Kidney epithelial cell (primary cell): ENCODE results near the gene ZNF442. TPM values are rescaled to one million over a fixed set of nuclear protein-coding genes. Genes with fewer than 3 reads are reported as not detected.
"Not testable (repeated sequence)": the region's sequence is repeated elsewhere in the genome, so short reads cannot be mapped to it uniquely, and the experiment has no call there.

Source experiments
- DNase-seq: peaks from one replicate; pipeline ENCODE4 v3.0.0-alpha.2; 2010; ENCODE audit warnings: low read depth
- H3K27me3 ChIP-seq: 2 replicates; pipeline ENCODE4 v1.6.0; 2011; ENCODE audit warnings: low read length; ENCODE audit not compliant: control insufficient read depth, insufficient read depth
- H3K36me3 ChIP-seq: 2 replicates; pipeline ENCODE4 v1.5.1; 2011; ENCODE audit warnings: low read length; ENCODE audit not compliant: control insufficient read depth, insufficient read depth
- H3K4me3 ChIP-seq: 2 replicates; pipeline ENCODE4 v1.5.1; 2011; ENCODE audit warnings: low read depth, mild to moderate bottlenecking, control low read depth, low read length
- total RNA-seq: library from RNA; depleted of rRNA; stranded (reverse); fragments of >200 nt; gene quantifications from 2 replicates; pipeline ENCODE4 v1.2.3, GENCODE V29; 2015
- TF ChIP-seq, protein P1 (sequence below): IDR thresholded peaks from 2 replicates; pipeline ENCODE4 v1.5.1; 2011; ENCODE audit warnings: mild to moderate bottlenecking, moderate library complexity, low read length, control low read depth, inconsistent platforms; ENCODE audit not compliant: insufficient read depth, poor library complexity, severe bottlenecking

ZNF442 gene
- total RNA-seq, 1 donor from 2014 or later, result 0.46 TPM

GRCh38 chr19:12330340-12330739 is 35.1 kb downstream of the ZNF442 start:
- Histone ChIP-seq H3K4me3 (no peak overlapping the region), H3K36me3 (no peaks in the 10 kb centered on the region), H3K27me3 (no peaks in the 10 kb centered on the region)
- no peak for DNase-seq
- TF ChIP-seq, protein P1, sequence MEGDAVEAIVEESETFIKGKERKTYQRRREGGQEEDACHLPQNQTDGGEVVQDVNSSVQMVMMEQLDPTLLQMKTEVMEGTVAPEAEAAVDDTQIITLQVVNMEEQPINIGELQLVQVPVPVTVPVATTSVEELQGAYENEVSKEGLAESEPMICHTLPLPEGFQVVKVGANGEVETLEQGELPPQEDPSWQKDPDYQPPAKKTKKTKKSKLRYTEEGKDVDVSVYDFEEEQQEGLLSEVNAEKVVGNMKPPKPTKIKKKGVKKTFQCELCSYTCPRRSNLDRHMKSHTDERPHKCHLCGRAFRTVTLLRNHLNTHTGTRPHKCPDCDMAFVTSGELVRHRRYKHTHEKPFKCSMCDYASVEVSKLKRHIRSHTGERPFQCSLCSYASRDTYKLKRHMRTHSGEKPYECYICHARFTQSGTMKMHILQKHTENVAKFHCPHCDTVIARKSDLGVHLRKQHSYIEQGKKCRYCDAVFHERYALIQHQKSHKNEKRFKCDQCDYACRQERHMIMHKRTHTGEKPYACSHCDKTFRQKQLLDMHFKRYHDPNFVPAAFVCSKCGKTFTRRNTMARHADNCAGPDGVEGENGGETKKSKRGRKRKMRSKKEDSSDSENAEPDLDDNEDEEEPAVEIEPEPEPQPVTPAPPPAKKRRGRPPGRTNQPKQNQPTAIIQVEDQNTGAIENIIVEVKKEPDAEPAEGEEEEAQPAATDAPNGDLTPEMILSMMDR, result no peak

GRCh38 chr19:12325690-12326089 is 39.8 kb downstream of the ZNF442 start:
- Histone ChIP-seq H3K36me3 (no peaks in the 10 kb centered on the region), H3K4me3 (no peak overlapping the region), H3K27me3 (no peaks in the 10 kb centered on the region)
- no peak for DNase-seq
- TF ChIP-seq, protein P1, result no peak

DNA sequence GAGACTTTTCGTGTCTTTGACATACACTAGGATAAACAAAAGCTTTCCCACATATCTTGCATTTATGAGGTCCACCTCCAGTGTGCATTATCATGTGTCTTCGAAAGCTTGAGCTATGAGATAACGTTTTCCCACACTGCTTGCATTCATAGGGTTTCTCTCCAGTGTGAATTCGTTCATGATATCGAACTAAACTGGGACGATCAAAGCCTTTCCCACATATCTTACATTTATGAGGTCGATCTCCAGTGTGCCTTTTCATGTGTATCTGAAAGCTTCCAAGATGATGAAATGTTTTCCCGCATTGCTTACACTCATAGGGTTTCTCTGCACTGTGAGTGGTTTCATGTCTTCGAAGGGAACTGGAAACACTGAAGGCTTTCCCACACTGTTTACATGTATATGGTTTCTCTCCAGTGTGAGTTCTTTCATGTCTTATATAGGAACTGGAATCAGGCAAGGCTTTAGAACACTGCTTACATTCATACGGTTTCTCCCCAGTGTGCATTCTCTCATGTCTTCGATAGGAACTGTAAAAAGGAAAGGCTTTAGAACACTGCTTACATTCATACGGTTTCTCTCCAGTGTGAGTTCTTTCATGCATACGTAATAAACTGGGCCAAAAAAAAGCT is 46.6 kb downstream of the ZNF442 start:
- Histone ChIP-seq H3K36me3 (no peaks in the 10 kb centered on the region), H3K27me3 (no peaks in the 10 kb centered on the region), H3K4me3 (no peak overlapping the region)
- TF ChIP-seq, protein P1, result no peak
- DNase-seq, result no peak

DNA sequence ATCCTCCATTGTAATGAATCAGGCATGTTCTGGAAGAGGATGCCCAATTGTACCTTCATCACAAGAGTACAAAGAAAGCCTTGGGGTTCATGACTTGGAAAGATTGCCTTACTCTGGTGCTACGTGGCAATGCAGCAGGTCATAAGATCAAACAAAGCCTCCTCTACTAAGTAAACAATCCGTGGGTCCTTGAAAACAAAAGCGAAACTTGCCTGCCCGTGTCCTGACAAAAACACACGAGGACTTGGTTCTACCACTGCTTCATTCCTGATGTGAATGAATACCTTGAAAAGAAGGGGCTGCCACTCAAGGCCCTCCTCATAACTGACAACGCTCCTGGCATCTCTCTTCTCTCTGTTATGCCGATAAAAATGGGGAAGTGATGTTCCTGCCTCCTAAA is 50.9 kb downstream of the ZNF442 start:
- no peaks in the 10 kb centered on the region for H3K36me3 ChIP-seq
- no peaks in the 10 kb centered on the region for H3K27me3 ChIP-seq
- TF ChIP-seq, protein P1, result no peak
- DNase-seq, result no peak
- no peak overlapping the region for H3K4me3 ChIP-seq

- H3K4me3 ChIP-seq, H3K36me3 ChIP-seq, H3K27me3 ChIP-seq, DNase-seq: not testable (repeated sequence)
Measured at GRCh38 chr19:12308891-12309290, 56.6 kb downstream of the ZNF442 start.

Other genes with a start within 250 kb of the ZNF442 start
- 2.7 and 4.2 TPM in 2 replicates for gene ZNF20, start 225.3 kb downstream of the ZNF442 start, total RNA-seq
- 5.5 and 6.6 TPM in 2 replicates for gene ZNF625, start 208.9 kb downstream of the ZNF442 start, total RNA-seq
- gene ZNF136, start 202.6 kb downstream of the ZNF442 start, total RNA-seq, result 4.3 and 5.0 TPM in 2 replicates
- gene ZNF44, start 70.8 kb downstream of the ZNF442 start, total RNA-seq, result 4.4 and 5.3 TPM in 2 replicates
- 0.75 and 3.7 TPM in 2 replicates for gene ZNF563, start 32.0 kb downstream of the ZNF442 start, total RNA-seq
- gene ZNF799, start 35.6 kb upstream of the ZNF442 start, total RNA-seq, result 2.3 and 2.6 TPM in 2 replicates
- 3.4 and 3.6 TPM in 2 replicates for gene ZNF443, start 75.3 kb upstream of the ZNF442 start, total RNA-seq
- 0.75 and 2.0 TPM in 2 replicates for gene ZNF709, start 119.1 kb upstream of the ZNF442 start, total RNA-seq
- gene ZNF564, start 185.8 kb upstream of the ZNF442 start, total RNA-seq, result 4.0 and 7.9 TPM in 2 replicates
- 6.0 and 6.6 TPM in 2 replicates for gene ZNF490, start 245.1 kb upstream of the ZNF442 start, total RNA-seq
- gene ZNF791, start 245.2 kb upstream of the ZNF442 start, total RNA-seq, result 11.0 and 16.2 TPM in 2 replicates